HG03159 (cell line): ENCODE measurements around the gene ABCC1.

Experiments used
- ATAC-seq: cut with Tn5 transposase; IDR thresholded peaks from one replicate; pipeline ENCODE4 v1.9.1; 2021; ENCODE audit warnings: mild to moderate bottlenecking, moderate library complexity; ENCODE audit not compliant: unreplicated experiment

The ABCC1 gene

DNA sequence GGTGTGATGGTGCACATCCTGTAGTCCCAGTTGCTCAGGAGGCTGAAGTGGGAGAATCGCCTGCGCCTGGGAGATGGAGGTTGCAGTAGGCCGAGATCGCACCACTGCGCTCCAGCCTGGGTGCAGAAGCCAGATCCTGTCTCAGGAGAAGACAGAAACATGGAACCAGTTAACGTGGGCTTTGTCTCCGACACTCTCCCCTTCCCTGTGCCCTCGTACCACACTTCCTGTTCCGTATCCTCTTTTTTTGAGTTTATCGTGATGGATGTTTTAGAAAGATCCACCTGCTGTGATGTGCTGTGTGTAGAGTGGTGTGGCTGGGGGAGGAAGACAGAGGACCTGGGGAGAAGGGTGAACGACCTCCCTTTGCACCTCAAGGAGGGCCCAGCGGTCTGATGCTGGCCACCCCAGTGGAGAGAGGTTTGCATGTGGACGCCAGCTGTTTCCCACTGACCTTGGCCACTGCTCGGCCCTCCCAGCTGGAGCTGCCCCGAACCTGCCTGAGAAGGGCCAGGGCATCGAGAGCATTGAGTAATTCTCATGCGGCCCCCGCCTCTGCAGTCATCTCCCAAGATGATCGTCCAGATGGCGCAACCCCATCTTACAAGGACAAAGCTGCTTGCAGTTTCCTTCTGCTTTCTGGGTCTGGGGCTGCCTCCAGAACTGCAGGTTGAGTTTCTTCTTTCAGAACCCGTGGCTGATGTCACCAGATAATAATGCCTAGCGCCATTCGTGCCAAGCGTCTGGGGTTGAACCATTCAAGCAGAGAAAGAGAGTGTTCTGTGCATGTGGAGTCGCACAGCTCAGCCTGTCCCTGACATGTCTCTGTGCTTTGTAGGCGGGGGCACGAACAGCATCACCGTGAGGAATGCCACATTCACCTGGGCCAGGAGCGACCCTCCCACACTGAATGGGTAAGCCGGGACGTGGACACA is 126.3 kb downstream of the ABCC1 start:
- ATAC-seq = no peak

DNA sequence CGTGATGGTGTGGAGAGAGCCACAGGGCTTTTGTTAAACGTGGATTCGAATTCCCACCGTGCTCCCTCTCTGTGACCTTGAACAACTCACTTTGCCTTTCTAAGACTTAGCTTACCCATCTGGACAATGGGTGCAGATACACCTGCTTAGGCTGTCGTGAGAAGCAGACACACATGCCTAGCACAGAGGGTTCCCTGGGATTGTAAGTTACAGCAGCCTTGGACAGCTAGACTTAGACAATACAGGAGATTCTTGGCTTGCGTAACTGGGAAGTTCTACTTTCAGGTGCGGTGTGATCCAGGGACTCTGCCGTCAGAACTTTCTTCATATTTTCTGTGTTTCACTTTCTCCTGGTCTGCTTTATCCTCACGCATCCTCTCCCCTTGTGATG is 127.0 kb downstream of the ABCC1 start:
- ATAC-seq = no peak

GRCh38 chr16:16080465-16081065 is 131.1 kb downstream of the ABCC1 start:
- no peak for ATAC-seq

GRCh38 chr16:16081141-16081540 is 131.7 kb downstream of the ABCC1 start:
- ATAC-seq = no peak

DNA sequence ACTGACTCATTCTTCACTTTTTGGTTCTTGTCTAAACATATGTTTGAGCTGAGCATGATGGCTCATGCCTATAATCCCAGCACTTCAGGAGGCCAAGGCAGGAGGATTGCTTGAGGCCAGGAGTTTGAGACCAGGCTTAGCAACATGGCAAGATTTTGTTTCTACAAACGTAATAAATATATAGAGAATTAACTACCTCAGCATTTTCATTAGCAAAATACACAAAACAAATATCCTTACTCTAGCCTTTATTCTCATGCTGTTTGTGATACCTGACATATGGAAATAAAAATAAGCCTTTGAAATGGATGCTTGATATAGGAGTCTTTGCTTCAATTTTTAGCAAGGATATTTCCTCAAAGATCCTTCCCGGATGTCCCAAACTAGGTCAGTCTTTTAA is 132.8 kb downstream of the ABCC1 start:
- ATAC-seq = no peak

- ATAC-seq = no peak
Measured at GRCh38 chr16:16083421-16084156, 134.2 kb downstream of the ABCC1 start.

GRCh38 chr16:16084874-16085273 is 135.5 kb downstream of the ABCC1 start:
- no peak for ATAC-seq

- ATAC-seq = no peak
Measured at GRCh38 chr16:16086653-16087446, 137.4 kb downstream of the ABCC1 start.

- no peak for ATAC-seq
Measured at GRCh38 chr16:16090238-16090637, 140.8 kb downstream of the ABCC1 start.

GRCh38 chr16:16092925-16093627 is 143.7 kb downstream of the ABCC1 start:
- ATAC-seq = no peak

DNA sequence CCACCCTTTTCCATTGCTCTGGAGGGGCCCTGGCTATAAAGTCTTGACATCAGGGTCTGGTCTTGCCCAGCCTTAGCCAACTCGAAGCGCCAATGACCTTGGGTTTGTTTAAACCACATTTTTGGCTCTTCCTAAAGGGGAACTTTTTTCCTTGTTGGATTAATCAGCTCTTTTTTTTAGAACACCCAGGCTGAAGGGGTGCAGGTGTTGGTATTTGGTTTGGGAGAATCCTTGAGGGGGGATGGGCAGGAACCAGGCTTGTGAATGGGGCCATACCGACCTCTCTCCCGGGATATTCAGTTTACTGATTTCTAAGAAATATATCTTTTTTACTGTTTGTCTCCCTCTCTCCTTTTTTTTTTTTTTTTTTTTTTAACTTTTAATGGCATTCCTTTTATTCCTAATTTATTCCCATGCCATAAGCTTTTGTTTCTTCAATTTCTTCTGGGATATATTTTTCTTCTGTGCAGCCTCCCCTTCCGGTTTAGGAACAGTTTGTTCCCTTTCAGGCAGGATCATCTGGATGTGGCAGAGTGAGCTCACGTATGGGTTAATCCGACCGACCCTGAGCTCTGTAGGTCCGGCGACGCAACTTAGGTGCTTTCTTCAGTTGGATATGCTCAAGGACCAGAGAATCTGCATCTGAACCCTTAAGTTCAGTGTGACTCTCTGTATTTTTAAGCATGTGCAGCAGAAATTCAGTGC is 144.4 kb downstream of the ABCC1 start:
- no peak for ATAC-seq

DNA sequence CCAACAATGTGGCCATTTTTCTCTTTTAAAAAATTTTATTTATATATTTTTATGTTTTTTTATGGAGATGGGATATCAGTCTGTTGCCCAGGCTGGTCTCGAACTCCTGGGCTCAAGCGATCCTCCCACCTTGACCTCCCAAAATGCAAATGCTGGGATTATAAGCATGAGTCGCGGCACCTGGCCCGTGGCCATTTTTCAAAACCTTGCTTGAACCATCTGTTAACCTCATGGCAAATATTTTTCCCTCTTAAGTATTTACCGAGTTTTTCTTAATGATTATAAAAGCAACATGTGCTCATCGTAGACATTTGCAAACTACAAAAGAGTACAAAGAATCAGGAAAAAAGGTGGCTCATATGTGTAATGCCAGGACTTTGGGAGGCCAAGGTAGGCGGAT is 146.2 kb downstream of the ABCC1 start:
- no peak for ATAC-seq

- no peak for ATAC-seq
Measured at GRCh38 chr16:16096121-16096857, 146.9 kb downstream of the ABCC1 start.

GRCh38 chr16:16096858-16097213 is 147.4 kb downstream of the ABCC1 start:
- ATAC-seq = no peak

- no peak for ATAC-seq
Measured at GRCh38 chr16:16099320-16099719, 149.9 kb downstream of the ABCC1 start.

DNA sequence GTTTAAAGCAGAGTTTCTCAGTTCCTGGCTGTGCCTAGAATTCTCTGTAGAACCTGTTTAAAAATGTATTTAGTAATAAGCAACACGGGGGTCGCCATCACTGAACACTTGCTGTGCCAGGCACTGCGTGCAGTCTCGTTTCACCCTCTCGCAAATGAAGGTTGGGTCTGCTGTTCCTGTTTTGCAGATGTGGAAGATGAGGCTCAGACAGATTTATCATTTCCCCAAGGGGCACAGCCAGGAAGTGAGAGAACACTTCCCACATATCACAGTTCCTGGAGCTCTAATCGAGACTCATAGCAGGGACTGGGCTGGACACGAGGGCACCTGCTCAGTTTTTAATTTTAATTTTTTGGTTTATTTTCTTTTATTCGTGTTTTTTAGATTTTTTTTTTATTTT is 151.2 kb downstream of the ABCC1 start:
- no peak for ATAC-seq

GRCh38 chr16:16101585-16101984 is 152.2 kb downstream of the ABCC1 start:
- no peak for ATAC-seq

- ATAC-seq = no peak
Measured at GRCh38 chr16:16102738-16103137, 153.3 kb downstream of the ABCC1 start.
